Fibroblast of upper back skin (primary cell): ENCODE data around the gene BSPRY.
"Not testable (repeated sequence)": the region's sequence is repeated elsewhere in the genome, so short reads cannot be mapped to it uniquely, and the experiment has no call there.

Experiments used
- DNase-seq: peaks from one replicate; pipeline ENCODE4 v3.0.0-alpha.2; 2013

Gene BSPRY

DNA sequence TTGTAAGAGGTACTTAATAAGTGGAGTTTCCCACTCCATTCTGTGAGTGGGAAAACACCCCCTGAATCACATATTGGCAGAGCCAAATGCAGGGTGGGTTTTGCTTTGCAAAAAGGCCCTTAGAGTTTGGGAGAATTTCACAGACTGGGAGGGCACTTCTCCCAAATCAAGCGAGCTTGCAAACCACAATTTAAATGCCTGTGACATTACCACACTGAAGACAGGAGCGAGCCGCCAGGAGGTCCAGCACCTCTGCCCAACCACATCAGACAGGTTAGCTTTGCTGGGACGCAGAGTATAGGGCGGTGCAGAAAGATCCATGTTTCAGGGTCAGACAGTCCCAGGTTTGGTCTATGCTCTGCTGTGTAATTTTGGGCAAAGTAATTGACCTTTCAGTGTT is 49.5 kb downstream of the BSPRY start:
- no peak for DNase-seq

GRCh38 chr9:113399646-113400200 is 50.4 kb downstream of the BSPRY start:
- no peak for DNase-seq

DNA sequence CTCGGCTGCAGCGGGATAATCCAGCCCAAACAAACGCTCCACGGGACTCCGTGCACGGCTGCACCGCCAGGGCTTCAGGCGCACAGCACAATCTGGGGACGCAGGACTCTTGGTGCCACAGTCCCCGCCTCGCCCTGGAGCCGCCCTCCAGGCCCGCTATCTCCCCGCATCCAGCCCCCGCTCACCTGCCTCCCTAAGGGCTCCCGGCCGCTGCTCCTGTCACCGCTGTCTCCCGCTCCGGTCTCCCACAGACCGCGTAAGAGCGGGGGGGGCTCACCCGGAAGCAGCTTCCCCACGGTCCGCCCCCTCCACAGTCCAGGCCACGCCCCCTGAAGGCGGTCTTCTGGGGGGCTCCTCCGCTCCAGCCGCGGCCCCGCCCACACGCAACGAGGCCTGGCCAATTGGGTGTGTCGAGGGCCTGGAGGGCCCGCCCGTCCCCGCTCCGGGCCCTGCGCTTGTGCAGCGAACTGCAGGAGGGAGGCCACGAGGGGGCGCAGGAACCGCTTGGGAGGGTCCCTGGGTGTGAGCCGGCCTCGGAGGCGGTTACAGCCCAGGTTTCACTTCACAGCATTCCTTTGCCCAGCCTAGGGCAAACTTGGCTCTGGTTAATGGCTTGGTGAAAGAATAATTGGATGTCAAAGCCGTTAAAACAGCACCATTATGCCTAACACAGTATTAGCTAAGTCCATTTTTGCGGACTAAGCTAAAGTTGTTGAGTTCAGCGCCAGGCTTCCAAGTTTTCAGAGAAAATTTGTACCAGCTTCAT is 51.9 kb downstream of the BSPRY start, which contains the start of gene ALAD:
Gene ALAD (minus strand): TSS at position 258 of the 766 bp plus-strand sequence. CDS start 7,725 bp downstream, outside the sequence.
- DNase-seq: peak; percentile 98

DNA sequence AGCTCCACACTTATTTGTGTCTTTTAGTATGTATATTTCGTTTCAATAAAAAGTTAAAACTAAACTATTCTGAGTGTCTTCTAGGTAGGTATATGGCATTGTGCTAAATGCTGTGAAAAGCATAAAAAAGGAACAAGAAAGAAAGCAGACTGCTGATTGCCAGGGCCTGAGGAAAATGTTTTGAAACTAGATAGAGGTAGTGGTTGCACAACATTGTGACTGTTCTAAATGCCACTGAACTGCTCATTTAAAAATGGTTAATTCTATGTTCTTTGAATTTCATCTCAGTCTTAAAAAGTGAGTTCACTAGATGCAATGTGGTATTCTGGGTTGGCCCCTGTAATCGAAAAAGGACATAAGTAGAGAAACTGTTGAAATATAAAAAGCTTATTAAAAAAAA is 54.3 kb downstream of the BSPRY start:
- DNase-seq: no peak

DNA sequence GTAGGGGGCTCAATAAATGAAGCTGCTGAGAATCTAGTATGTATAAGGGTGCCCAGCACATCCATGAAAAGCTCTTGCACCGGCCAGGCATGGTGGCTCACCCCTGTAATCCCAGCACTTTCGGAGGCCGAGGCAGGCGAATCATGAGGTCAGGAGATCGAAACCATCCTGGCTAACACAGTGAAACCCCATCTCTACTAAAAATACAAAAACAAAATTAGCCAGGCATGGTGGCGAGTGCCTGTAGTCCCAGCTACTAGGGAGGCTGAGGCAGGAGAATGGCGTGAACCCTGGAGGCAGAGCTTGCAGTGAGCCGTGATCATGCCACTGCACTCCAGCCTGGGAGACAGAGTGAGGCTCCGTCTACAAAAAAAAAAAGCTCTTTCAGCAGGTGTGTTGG is 57.0 kb downstream of the BSPRY start:
- not testable (repeated sequence) for DNase-seq

DNA sequence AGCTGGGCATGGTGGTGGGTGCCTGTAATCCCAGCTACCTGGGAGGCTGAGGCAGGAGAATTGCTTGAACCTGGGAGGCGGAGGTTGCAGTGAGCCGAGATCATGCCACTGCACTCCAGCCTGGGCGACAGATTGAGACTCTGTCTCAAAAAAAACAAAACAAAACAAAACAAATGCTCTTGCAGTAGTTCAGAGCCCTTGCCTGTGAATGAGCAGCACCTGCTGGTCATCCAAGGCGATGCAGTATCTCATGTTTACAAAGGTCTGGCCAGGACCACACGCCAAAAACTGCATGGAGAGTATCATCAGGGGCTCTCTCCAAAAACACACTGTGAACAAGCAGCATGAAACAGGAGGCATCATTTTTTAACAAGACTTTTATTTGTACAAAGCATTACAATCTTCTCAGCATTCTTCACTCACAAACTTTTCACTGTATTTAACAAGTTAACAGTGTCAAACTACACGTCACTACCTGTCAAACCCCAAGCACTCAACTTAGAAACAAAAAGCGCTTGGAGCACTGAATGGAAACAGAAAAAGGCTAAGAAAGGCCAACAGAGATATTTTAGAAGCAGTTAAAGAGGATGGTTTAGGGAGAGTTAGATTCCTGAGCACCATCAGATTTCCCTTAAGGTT is 57.7 kb downstream of the BSPRY start:
- peak; percentile 62 for DNase-seq

DNA sequence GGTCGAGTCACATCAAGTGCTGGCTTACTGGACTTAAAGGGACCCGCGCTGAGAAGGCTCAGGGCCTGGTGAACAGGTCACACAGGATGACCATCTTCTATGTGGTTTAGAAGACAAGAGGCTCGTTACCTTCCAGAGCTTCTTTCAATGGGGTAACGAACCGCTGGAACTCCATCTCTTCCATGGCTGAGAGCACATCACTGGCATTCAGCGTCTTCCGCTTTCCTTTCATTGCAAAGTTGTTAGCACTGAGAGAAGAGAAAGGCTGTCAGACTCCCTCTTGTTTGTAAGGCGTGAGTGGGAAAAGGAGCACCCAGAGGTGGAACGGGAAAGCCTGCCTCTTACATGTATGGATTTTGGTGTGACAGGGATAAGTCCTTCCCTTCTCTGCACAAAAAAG is 60.1 kb downstream of the BSPRY start:
- no peak for DNase-seq

DNA sequence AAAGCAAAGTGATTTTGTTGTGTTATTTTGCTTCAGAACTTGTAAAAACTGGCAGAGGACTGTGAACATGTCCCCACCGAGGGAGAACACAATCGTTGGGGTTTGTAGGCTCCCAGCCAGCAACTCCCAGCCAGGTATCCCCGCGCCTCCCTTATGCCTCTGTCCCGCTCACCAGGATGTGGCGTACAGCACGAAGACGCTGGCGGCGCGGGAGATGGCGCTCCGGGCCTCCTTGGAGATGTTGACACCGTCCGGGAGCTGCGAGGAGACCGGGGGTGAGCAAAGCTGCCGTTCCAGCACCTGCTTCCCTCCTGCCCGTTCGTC is 60.5 kb downstream of the BSPRY start:
- no peak for DNase-seq

DNA sequence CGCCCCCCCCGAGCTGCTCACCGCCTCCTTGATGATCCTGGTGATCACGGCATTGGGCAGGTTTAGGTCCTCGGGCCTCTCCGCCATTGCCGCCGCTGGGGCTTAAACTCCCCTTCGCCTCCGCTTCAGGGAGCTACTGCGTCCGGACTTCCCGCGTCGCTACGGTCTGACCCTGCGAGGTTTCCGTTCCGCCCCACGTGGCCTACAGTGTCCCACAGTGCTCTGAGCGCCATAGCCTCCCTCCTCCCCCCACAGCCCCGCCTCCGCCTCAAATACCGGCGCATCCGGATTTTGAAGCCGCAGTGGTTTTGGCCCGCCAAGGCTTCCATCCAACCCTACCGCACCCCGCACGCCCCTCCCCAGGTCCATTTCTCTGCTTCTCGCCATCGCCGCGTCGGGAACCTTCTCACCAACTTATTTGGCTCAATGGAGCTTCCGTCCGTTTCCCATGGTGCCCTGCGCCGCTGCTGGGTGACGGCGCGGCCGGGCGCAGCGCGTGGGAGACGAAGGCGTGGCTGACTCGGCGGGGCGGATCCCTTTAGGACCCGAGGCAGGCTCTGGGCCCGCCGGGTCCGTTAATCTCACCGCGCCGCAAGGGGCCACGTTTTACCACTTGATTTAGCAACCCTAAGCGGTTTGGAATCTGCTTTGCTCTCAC is 61.0 kb downstream of the BSPRY start, which contains the start of the genes C9orf43 and POLE3:
Gene C9orf43 (plus strand): TSS at position 541 of the 658 bp plus-strand sequence. CDS start 2,747 bp downstream, outside the sequence.
Gene POLE3 (minus strand): TSS at position 469 of the 658 bp plus-strand sequence. CDS start 382 bp downstream, at position 87.
- peak; percentile 95 for DNase-seq

DNA sequence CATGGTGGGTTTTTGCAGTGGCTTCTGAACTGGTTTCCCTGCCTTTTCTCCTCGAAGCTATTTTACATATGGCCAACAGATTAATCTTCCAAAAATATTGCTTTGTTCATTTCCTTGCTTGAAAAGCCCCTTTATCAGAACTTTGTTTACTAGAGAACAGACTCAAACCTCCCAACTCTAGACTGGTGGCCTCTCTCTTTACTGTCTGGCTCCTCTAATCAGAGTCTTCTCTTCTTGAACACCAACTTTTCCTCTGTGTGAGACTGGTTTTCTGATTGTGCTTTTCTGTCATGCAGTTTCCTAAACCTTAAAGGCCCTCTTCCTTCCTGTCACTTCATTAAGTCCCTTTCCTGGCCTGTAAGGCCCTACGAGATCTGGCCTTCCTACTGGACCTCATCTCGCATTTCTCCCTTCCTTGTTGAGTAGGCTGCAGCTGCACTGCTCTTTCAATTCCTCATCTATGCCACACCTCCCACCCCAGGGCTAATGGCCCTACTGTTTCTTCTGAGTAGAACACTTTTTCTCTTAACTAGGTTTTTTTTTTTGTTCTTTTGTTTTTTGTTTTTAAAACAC is 66.9 kb downstream of the BSPRY start:
- DNase-seq: no peak

DNA sequence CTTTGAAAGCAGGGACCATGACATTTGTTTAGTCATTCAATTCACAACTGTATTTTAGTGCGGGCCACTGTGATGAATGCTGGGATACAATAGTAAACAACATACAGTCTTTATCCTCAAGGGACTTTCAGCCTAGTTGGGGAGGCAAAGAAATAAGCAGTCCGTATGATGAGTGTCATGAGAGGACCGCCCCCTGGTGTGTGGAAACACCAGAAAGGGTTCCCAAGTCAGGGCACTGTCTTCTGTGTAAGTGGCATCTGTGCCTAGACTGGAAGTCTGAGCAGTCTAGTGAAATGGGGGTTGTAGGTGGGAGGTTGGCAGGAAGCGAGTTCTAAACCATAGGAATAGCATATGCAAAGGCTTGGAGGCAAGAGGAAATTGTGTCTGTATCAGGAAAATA is 68.0 kb downstream of the BSPRY start:
- no peak for DNase-seq
